Neural progenitor cell (in vitro differentiated cells): ENCODE results near the gene CCDC74A. TPM values are rescaled to one million over a fixed set of nuclear protein-coding genes. Genes with fewer than 3 reads are reported as not detected.
"Not testable (repeated sequence)": the region's sequence is repeated elsewhere in the genome, so short reads cannot be mapped to it uniquely, and the experiment has no call there.

ENCODE experiments used
- DNase-seq: peaks from one replicate; pipeline ENCODE4 v3.0.0-alpha.2; 2016; ENCODE audit warnings: low spot score
- H2AFZ ChIP-seq: fragments of 200-600 bp; sonication (generic); replicated peaks from 2 replicates; pipeline ENCODE4 v1.6.1; 2016; ENCODE audit warnings: antibody characterized with exemption
- H3F3A ChIP-seq: fragments of 200-600 bp; sonication (generic); 2 replicates; pipeline ENCODE4 v1.6.1; 2016; ENCODE audit warnings: antibody characterized with exemption, low read depth
- H3K27ac ChIP-seq: fragments of 200-600 bp; sonication (generic); 2 replicates; pipeline ENCODE4 v1.5.1; 2016; ENCODE audit warnings: mild to moderate bottlenecking
- H3K27me3 ChIP-seq: fragments of 200-600 bp; sonication (generic); 2 replicates; pipeline ENCODE4 v1.6.1; 2016; ENCODE audit warnings: mild to moderate bottlenecking, moderate library complexity
- H3K36me3 ChIP-seq: fragments of 200-600 bp; sonication (generic); 2 replicates; pipeline ENCODE4 v1.5.1; 2016
- H3K4me1 ChIP-seq: fragments of 200-600 bp; sonication (generic); 2 replicates; pipeline ENCODE4 v1.6.1; 2016; ENCODE audit warnings: mixed run types
- H3K4me2 ChIP-seq: fragments of 200-600 bp; sonication (generic); 2 replicates; pipeline ENCODE4 v1.6.1; 2016
- H3K4me3 ChIP-seq: fragments of 200-600 bp; sonication (generic); 2 replicates; pipeline ENCODE4 v1.5.1; 2016
- H3K79me2 ChIP-seq: fragments of 200-600 bp; sonication (generic); 2 replicates; pipeline ENCODE4 v1.6.1; 2016; ENCODE audit warnings: low read depth
- H3K9ac ChIP-seq: fragments of 200-600 bp; sonication (generic); 2 replicates; pipeline ENCODE4 v1.6.1; 2016
- H3K9me3 ChIP-seq: fragments of 200-600 bp; sonication (generic); 2 replicates; pipeline ENCODE4 v1.5.1; 2016; ENCODE audit warnings: low read depth
- H4K20me1 ChIP-seq: fragments of 200-600 bp; sonication (generic); 2 replicates; pipeline ENCODE4 v1.6.1; 2016; ENCODE audit warnings: low read depth
- H3K27ac Mint-ChIP-seq: 3 replicates; pipeline ENCODE4 v1.8.0; 2021; ENCODE audit warnings: mixed read lengths
- H3K27me3 Mint-ChIP-seq: 2 replicates; pipeline ENCODE4 v1.8.0; 2022; ENCODE audit warnings: low read depth, mild to moderate bottlenecking, inconsistent platforms, moderate library complexity, mixed read lengths; ENCODE audit not compliant: insufficient read depth
- H3K36me3 Mint-ChIP-seq: 3 replicates; pipeline ENCODE4 v1.8.0; 2021; ENCODE audit warnings: mixed read lengths
- H3K4me1 Mint-ChIP-seq: 3 replicates; pipeline ENCODE4 v1.8.0; 2021; ENCODE audit warnings: mixed read lengths
- H3K4me3 Mint-ChIP-seq: 3 replicates; pipeline ENCODE4 v1.8.0; 2021; ENCODE audit warnings: mild to moderate bottlenecking, moderate library complexity, mixed read lengths
- H3K9me3 Mint-ChIP-seq: 3 replicates; pipeline ENCODE4 v1.8.0; 2020; ENCODE audit warnings: mixed read lengths
- total RNA-seq: library from RNA; depleted of rRNA; stranded (reverse); fragments of >200 nt; gene quantifications from 2 replicates; pipeline ENCODE4 v1.2.3, GENCODE V29; 2015; ENCODE audit warnings: low replicate concordance

CCDC74A gene
- total RNA-seq: 25.6 and 64.7 TPM in 2 replicates

- H4K20me1 ChIP-seq, H3K4me1 ChIP-seq, H3K4me1 Mint-ChIP-seq, H3K27me3 Mint-ChIP-seq, H3K36me3 Mint-ChIP-seq, H3K36me3 ChIP-seq, H3K79me2 ChIP-seq, H3K9me3 ChIP-seq, H3K27ac ChIP-seq, H3K9me3 Mint-ChIP-seq, H3K9ac ChIP-seq, H3K27me3 ChIP-seq, H3F3A ChIP-seq: not testable (repeated sequence)
- Histone ChIP-seq H3K4me2 (peak within 1 kb of the TSS; percentile 73), H3K4me3 (peak within 1 kb of the TSS; percentile 51), H2AFZ (peak within 1 kb of the TSS; percentile 82)
- peak within 1 kb of the TSS; percentile 78 for H3K27ac Mint-ChIP-seq
- H3K4me3 Mint-ChIP-seq: peak within 1 kb of the TSS; percentile 88
- DNase-seq: peak; percentile 89
Observed at GRCh38 chr2:131527131-131528001, at the start of gene CCDC74A. Gene CCDC74A (plus strand): TSS chr2:131527888. CDS start chr2:131527971, 83 bp downstream.

GRCh38 chr2:131478074-131478849 is 49.4 kb upstream of the CCDC74A start:
- H3K9ac ChIP-seq, H3K36me3 ChIP-seq, H3K4me2 ChIP-seq, H4K20me1 ChIP-seq, H2AFZ ChIP-seq, H3K9me3 Mint-ChIP-seq, H3K36me3 Mint-ChIP-seq, H3K27me3 Mint-ChIP-seq, H3K4me3 Mint-ChIP-seq, H3K27ac ChIP-seq, H3K4me1 Mint-ChIP-seq, DNase-seq, H3K79me2 ChIP-seq, H3K9me3 ChIP-seq, H3K27ac Mint-ChIP-seq, H3F3A ChIP-seq, H3K27me3 ChIP-seq, H3K4me3 ChIP-seq, H3K4me1 ChIP-seq: not testable (repeated sequence)

GRCh38 chr2:131478850-131479461 is 48.7 kb upstream of the CCDC74A start:
- not testable (repeated sequence) for DNase-seq

DNA sequence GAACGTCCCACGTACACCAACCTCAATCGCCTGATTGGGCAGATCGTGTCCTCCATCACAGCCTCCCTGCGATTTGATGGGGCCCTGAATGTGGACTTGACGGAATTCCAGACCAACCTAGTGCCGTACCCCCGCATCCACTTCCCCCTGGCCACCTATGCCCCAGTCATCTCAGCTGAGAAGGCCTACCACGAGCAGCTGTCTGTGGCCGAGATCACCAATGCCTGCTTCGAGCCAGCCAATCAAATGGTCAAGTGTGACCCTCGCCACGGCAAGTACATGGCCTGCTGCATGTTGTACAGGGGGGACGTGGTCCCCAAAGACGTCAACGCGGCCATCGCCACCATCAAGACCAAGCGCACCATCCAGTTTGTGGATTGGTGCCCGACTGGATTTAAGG is 47.3 kb upstream of the CCDC74A start:
- not testable (repeated sequence) for H3K27ac ChIP-seq, H3K27ac Mint-ChIP-seq, H3K9me3 Mint-ChIP-seq, DNase-seq, H3K4me2 ChIP-seq, H3F3A ChIP-seq, H4K20me1 ChIP-seq, H3K9ac ChIP-seq, H3K9me3 ChIP-seq, H2AFZ ChIP-seq, H3K79me2 ChIP-seq, H3K36me3 ChIP-seq, H3K36me3 Mint-ChIP-seq, H3K27me3 ChIP-seq, H3K4me1 ChIP-seq, H3K4me3 Mint-ChIP-seq, H3K27me3 Mint-ChIP-seq, H3K4me1 Mint-ChIP-seq, H3K4me3 ChIP-seq

More at GRCh38 chr2:131478850-131479461, 48.7 kb upstream of the CCDC74A start:
- H3K27me3 ChIP-seq, H3K4me1 Mint-ChIP-seq, H3K27ac ChIP-seq, H3K9ac ChIP-seq, H3K27ac Mint-ChIP-seq, H4K20me1 ChIP-seq, H3K79me2 ChIP-seq, H2AFZ ChIP-seq, H3K4me1 ChIP-seq, H3F3A ChIP-seq, H3K9me3 ChIP-seq, H3K4me3 ChIP-seq, H3K4me2 ChIP-seq, H3K4me3 Mint-ChIP-seq, H3K36me3 Mint-ChIP-seq, H3K27me3 Mint-ChIP-seq, H3K9me3 Mint-ChIP-seq, H3K36me3 ChIP-seq: not testable (repeated sequence)

- H3K4me1 Mint-ChIP-seq, H3F3A ChIP-seq, DNase-seq, H3K4me3 Mint-ChIP-seq, H3K79me2 ChIP-seq, H3K27ac ChIP-seq, H3K4me3 ChIP-seq, H3K27me3 ChIP-seq, H3K27me3 Mint-ChIP-seq, H3K36me3 Mint-ChIP-seq, H3K9me3 Mint-ChIP-seq, H2AFZ ChIP-seq, H4K20me1 ChIP-seq, H3K4me2 ChIP-seq, H3K27ac Mint-ChIP-seq, H3K36me3 ChIP-seq, H3K4me1 ChIP-seq, H3K9me3 ChIP-seq, H3K9ac ChIP-seq: not testable (repeated sequence)
Observed at GRCh38 chr2:131482506-131483155, 45.1 kb upstream of the CCDC74A start.

- not testable (repeated sequence) for H3K9me3 Mint-ChIP-seq, H3K36me3 Mint-ChIP-seq, H3K9ac ChIP-seq, H3K4me1 Mint-ChIP-seq, H3K9me3 ChIP-seq, H3K4me3 ChIP-seq, H3K4me2 ChIP-seq, H3K27ac Mint-ChIP-seq, H4K20me1 ChIP-seq, H3K4me1 ChIP-seq, H3F3A ChIP-seq, H2AFZ ChIP-seq, H3K4me3 Mint-ChIP-seq, H3K79me2 ChIP-seq, H3K36me3 ChIP-seq, H3K27me3 Mint-ChIP-seq, DNase-seq, H3K27me3 ChIP-seq, H3K27ac ChIP-seq
Observed at GRCh38 chr2:131483981-131484820, 43.5 kb upstream of the CCDC74A start.

GRCh38 chr2:131484906-131485460 is 42.7 kb upstream of the CCDC74A start:
- H3K4me2 ChIP-seq, H3K27me3 ChIP-seq, H3K9me3 ChIP-seq, H3K4me1 Mint-ChIP-seq, H3F3A ChIP-seq, DNase-seq, H3K27ac ChIP-seq, H3K36me3 ChIP-seq, H3K4me3 Mint-ChIP-seq, H2AFZ ChIP-seq, H3K27ac Mint-ChIP-seq, H3K79me2 ChIP-seq, H3K36me3 Mint-ChIP-seq, H4K20me1 ChIP-seq, H3K4me3 ChIP-seq, H3K9me3 Mint-ChIP-seq, H3K27me3 Mint-ChIP-seq, H3K9ac ChIP-seq, H3K4me1 ChIP-seq: not testable (repeated sequence)
